Endothelial cell of umbilical vein (primary cell): Measurements from ENCODE around the gene IPO11.

ENCODE experiments used
- CTCF ChIP-seq, 2 donors: IDR thresholded peaks; 1 replicate in 1 of 2; 2 replicates in 1 of 2; pipeline ENCODE4 v1.5.1; 2011; ENCODE audit warnings: low read length in 2 of 2, mild to moderate bottlenecking in 2 of 2, moderate library complexity in 2 of 2, control low read depth in 1 of 2, inconsistent platforms in 1 of 2, low read depth in 1 of 2; ENCODE audit not compliant: insufficient read depth in 1 of 2; ENCODE audit errors: extremely low read depth in 1 of 2
- EZH2 ChIP-seq: IDR thresholded peaks from 2 replicates; pipeline ENCODE4 v1.6.1; 2012; ENCODE audit warnings: borderline replicate concordance, low read depth, mild to moderate bottlenecking, moderate library complexity, low read length, inconsistent platforms; ENCODE audit not compliant: severe bottlenecking
- FOS ChIP-seq: IDR thresholded peaks from 2 replicates; pipeline ENCODE4 v1.6.1; 2011; ENCODE audit warnings: mild to moderate bottlenecking, low read length, moderate library complexity, borderline replicate concordance; ENCODE audit not compliant: insufficient read depth
- GATA2 ChIP-seq: IDR thresholded peaks from 2 replicates; pipeline ENCODE4 v1.7.0; 2011; ENCODE audit warnings: low read depth, mild to moderate bottlenecking, moderate library complexity, mixed read lengths, low read length; ENCODE audit not compliant: insufficient read length, insufficient read depth
- JUN ChIP-seq: IDR thresholded peaks from 2 replicates; pipeline ENCODE4 v1.6.1; 2011; ENCODE audit warnings: borderline replicate concordance, low read depth; ENCODE audit not compliant: insufficient read length, insufficient read depth
- MAX ChIP-seq: IDR thresholded peaks from 2 replicates; pipeline ENCODE4 v1.6.1; 2011; ENCODE audit not compliant: insufficient read depth, insufficient read length
- MYC ChIP-seq: IDR thresholded peaks from one replicate; pipeline ENCODE4 v1.6.1; 2011; ENCODE audit warnings: mild to moderate bottlenecking, low read depth, low read length
- POLR2A ChIP-seq: IDR thresholded peaks from 2 replicates; pipeline ENCODE4 v1.6.1; 2012; ENCODE audit warnings: low read depth, mild to moderate bottlenecking, control low read depth, low read length
- POLR2AphosphoS5 ChIP-seq: IDR thresholded peaks from 2 replicates; pipeline ENCODE4 v1.6.1; 2012; ENCODE audit warnings: low read depth, mild to moderate bottlenecking, control low read depth, low read length, moderate library complexity; ENCODE audit not compliant: insufficient read depth

- TF ChIP-seq CTCF (IDR thresholded peaks at IDR 0.05; ENCODE audit: extremely low read depth in 1 of 2, insufficient read depth in 1 of 2, low read depth in 1 of 2, low read length in 2 of 2) (no peak), EZH2 (no peak), POLR2A (peak; percentile 98), POLR2AphosphoS5 (peak; percentile 80), MAX (peak; percentile 92), GATA2 (no peak), JUN (no peak), MYC (peak; percentile 37), FOS (no peak)
Measured at GRCh38 chr5:62403411-62404250, 8.9 kb upstream of the IPO11 start, which contains the start of gene DIMT1.
